A673 (cell line): ENCODE data around the gene MORC1. TPM values are rescaled to one million over a fixed set of nuclear protein-coding genes. Genes with fewer than 3 reads are reported as not detected.
A peak's percentile ranks its signal among the peaks of the same experiment; 100 is the strongest.

Experiments used
- BruUV-seq: library from RNA; stranded (reverse); fragments of 400-500 nt; replicated peaks from 2 replicates; lab custom pipeline; 2021; lab: Mats Ljungman, UMichigan
- CTCF ChIA-PET: fragments of 300-600 bp; sonication (Branson Sonifier 250); formaldehyde crosslinking; loops from one replicate; lab custom pipeline; 2022; ENCODE audit warnings: antibody characterized with exemption; lab: Charles Lee
- POLR2A ChIA-PET: fragments of 300-600 bp; sonication (Branson Sonifier 250); formaldehyde crosslinking; loops from one replicate; lab custom pipeline; 2022; ENCODE audit warnings: antibody characterized with exemption; ENCODE audit not compliant: low non-redundant PET; lab: Charles Lee
- DNase-seq: peaks from one replicate; pipeline ENCODE4 v3.0.0-alpha.2; 2015; ENCODE audit warnings: low spot score
- H3K27ac ChIP-seq: fragments of 200-600 bp; sonication (generic); 2 replicates; pipeline ENCODE4 v1.5.1; 2016; ENCODE audit warnings: mixed run types, low read depth, mild to moderate bottlenecking, mixed read lengths, antibody characterized with exemption, low read length; ENCODE audit not compliant: poor library complexity, severe bottlenecking
- H3K27me3 ChIP-seq: fragments of 200-600 bp; sonication (generic); replicated peaks from 2 replicates; pipeline ENCODE4 v1.6.1; 2017; ENCODE audit warnings: mixed run types, low read depth, mild to moderate bottlenecking, mixed read lengths, antibody characterized with exemption, low read length; ENCODE audit not compliant: insufficient read depth, poor library complexity
- H3K36me3 ChIP-seq: fragments of 200-600 bp; sonication (generic); 2 replicates; pipeline ENCODE4 v1.6.1; 2016; ENCODE audit warnings: mixed run types, mild to moderate bottlenecking, mixed read lengths, antibody characterized with exemption, low read length; ENCODE audit not compliant: insufficient read depth, poor library complexity, severe bottlenecking
- H3K4me1 ChIP-seq: fragments of 200-600 bp; sonication (generic); 2 replicates; pipeline ENCODE4 v1.6.1; 2017; ENCODE audit warnings: mixed run types, mild to moderate bottlenecking, mixed read lengths, antibody characterized with exemption, low read length; ENCODE audit not compliant: insufficient read depth, poor library complexity, severe bottlenecking
- H3K4me3 ChIP-seq: fragments of 200-600 bp; sonication (generic); 2 replicates; pipeline ENCODE4 v1.5.1; 2016; ENCODE audit warnings: low read depth, mixed run types, mild to moderate bottlenecking, mixed read lengths, low read length; ENCODE audit not compliant: poor library complexity, severe bottlenecking
- H3K9me3 ChIP-seq: fragments of 200-600 bp; sonication (generic); 2 replicates; pipeline ENCODE4 v1.6.1; 2016; ENCODE audit warnings: mixed run types, low read depth, mild to moderate bottlenecking, mixed read lengths, antibody characterized with exemption, low read length; ENCODE audit not compliant: poor library complexity, severe bottlenecking
- CTCF ChIP-seq: fragments of 300-800, 200-600 bp; sonication (generic); conservative IDR thresholded peaks from 2 replicates; pipeline ENCODE4 v1.5.1; 2017; ENCODE audit warnings: low read depth, mild to moderate bottlenecking, antibody characterized with exemption, low read length, moderate library complexity, mixed read lengths
- EZH2 ChIP-seq: fragments of 200-600 bp; sonication (generic); IDR thresholded peaks from 2 replicates; pipeline ENCODE4 v1.6.1; 2017; ENCODE audit warnings: borderline replicate concordance, low read depth, mild to moderate bottlenecking, mixed read lengths, antibody characterized with exemption, low read length; ENCODE audit not compliant: poor library complexity, severe bottlenecking
- intact Hi-C: fragments of 100-400 bp; cut with micrococcal nuclease; formaldehyde crosslinking; loops from one replicate; pipeline ENCODE4 v1.10.0; 2022; ENCODE audit not compliant: unreplicated experiment
- total RNA-seq: library from RNA; stranded (reverse); gene quantifications from 2 replicates; pipeline ENCODE4 v1.2.3, GENCODE V29; 2021

Gene MORC1
- total RNA-seq, 1 experiment from 2014 or later = 0.88 TPM

GRCh38 chr3:109035082-109035481, 82.9 kb downstream of the MORC1 start:
- Histone ChIP-seq H3K27me3 (no peaks in the 10 kb centered on the region), H3K36me3 (no peaks in the 10 kb centered on the region), H3K27ac (no peak overlapping the region), H3K9me3 (no peaks in the 10 kb centered on the region), H3K4me1 (peaks cover 35% of the 10 kb centered on the region), H3K4me3 (no peak overlapping the region)
- CTCF ChIA-PET = interaction anchor here (1.5 kb wide), 1 partner anchor 11 kb away, joined by 5 read pairs; no protein-coding TSS in a partner anchor
- TF ChIP-seq CTCF (no peak), EZH2 (no peak)
- intact Hi-C loops = no loop called here
- POLR2A ChIA-PET = no interaction called here
- BruUV-seq = no TSS peak
- DNase-seq = no peak

- POLR2A ChIA-PET = no interaction called here
- no TSS peak for BruUV-seq
- intact Hi-C loops = no loop called here
- Histone ChIP-seq H3K4me1 (peaks cover 35% of the 10 kb centered on the region), H3K27ac (peak overlapping the region; percentile 71), H3K36me3 (no peaks in the 10 kb centered on the region), H3K4me3 (no peak overlapping the region), H3K9me3 (no peaks in the 10 kb centered on the region), H3K27me3 (no peaks in the 10 kb centered on the region)
- CTCF ChIA-PET = no interaction called here
- no peak for TF ChIP-seq CTCF
- TF ChIP-seq EZH2 = no peak
- peak; percentile 80 for DNase-seq
Observed at GRCh38 chr3:109033000-109033660, 84.8 kb downstream of the MORC1 start.

DNA sequence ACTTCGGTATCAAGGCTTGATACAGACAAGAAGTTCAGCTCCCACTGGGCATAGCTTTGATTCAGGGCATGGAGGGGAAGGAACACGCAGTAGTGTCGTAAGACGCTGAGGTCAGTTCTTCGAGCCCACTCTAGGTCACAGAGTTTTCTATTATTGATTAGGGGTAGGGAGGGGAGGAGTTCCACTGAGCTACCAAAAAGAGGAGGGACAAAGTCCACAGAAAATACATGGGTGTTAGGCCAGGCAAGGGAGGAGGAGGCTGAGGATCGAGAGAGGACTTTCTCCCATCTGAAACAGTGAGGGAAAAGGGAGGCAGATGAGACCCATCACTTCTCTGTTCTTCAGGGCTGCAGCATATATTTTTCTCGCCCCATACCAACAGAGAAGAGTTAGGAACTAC, 89.2 kb downstream of the MORC1 start:
- Histone ChIP-seq H3K9me3 (no peaks in the 10 kb centered on the region), H3K4me1 (peaks cover 39% of the 10 kb centered on the region), H3K27ac (no peak overlapping the region), H3K4me3 (no peak overlapping the region), H3K36me3 (no peaks in the 10 kb centered on the region), H3K27me3 (no peaks in the 10 kb centered on the region)
- CTCF ChIA-PET = no interaction called here
- intact Hi-C loops = loop anchor here (10.0 kb wide), 1 partner anchor 366 kb away; no protein-coding TSS in a partner anchor
- POLR2A ChIA-PET = no interaction called here
- BruUV-seq = no TSS peak
- DNase-seq = no peak
- no peak for TF ChIP-seq EZH2
- TF ChIP-seq CTCF = no peak
